LoVo (cell line): ENCODE measurements around the gene MCCD1.
"Not testable (repeated sequence)": the region's sequence is repeated elsewhere in the genome, so short reads cannot be mapped to it uniquely, and the experiment has no call there.

Experiments
- DNase-seq: peaks from one replicate; pipeline ENCODE4 v3.0.0-alpha.2; 2016; ENCODE audit warnings: low spot score

MCCD1 gene, protein sequence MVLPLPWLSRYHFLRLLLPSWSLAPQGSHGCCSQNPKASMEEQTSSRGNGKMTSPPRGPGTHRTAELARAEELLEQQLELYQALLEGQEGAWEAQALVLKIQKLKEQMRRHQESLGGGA

DNA sequence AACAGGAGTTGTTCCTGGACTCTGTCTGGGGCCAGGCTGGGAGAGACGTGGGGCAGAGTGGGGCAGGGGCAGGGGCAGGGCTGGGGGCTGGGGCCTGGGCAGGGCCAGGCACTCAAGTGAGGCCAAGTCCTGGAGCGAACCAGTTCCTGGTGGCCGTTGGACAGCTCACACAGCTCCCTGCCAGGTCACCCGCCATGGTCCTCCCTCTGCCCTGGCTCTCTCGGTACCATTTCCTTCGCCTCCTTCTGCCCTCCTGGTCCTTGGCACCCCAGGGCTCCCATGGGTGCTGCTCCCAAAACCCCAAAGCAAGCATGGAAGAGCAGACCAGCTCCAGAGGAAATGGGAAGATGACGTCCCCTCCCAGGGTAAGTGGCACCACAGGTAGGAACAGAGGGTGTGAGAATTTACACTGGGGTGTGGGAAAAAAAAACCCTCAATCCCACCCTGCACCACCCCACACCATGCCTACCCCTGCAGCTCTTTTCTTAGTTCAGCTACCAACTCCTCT, at the start of gene MCCD1:
MCCD1 (plus strand) TSS at position 142 of the 508 bp plus-strand sequence; CDS start at position 195, 53 bp downstream.
- no peak for DNase-seq

DNA sequence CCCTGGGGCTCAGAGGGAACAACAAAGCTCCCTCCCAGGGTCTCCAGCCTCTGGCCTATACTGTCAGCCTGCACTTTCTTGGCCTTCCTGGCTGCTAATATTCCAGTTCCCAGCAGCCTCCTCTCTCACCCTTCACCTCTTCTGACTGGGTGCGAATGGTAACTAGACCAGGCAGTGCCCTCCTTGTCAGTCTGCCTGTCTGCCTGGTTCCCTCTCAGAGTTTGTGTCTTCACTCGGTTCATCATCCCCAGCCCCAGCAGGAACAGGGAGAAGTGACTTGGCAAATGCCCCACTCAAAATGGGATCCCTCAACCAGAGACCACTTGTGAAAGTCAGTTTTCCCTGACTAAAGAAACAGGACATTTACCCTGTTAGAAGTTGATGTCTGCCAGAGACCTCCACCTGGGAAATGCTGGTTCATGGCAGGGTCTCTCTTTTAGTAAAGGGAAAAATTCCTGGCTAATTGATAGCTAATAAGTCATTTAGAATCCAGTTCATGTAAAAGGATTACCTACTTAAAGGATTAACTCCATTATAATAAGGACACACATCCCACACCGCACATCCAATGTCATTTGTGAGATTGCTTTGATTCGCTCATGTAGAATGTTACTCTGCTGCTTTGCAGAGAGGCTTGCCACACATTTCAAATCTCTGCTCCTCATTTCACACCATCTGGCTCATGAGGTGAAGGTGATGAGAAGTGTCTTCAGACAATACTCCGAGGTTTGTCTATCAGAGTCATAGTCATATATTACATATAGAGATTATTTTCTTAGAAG, 49.4 kb upstream of the MCCD1 start:
- no peak for DNase-seq

DNA sequence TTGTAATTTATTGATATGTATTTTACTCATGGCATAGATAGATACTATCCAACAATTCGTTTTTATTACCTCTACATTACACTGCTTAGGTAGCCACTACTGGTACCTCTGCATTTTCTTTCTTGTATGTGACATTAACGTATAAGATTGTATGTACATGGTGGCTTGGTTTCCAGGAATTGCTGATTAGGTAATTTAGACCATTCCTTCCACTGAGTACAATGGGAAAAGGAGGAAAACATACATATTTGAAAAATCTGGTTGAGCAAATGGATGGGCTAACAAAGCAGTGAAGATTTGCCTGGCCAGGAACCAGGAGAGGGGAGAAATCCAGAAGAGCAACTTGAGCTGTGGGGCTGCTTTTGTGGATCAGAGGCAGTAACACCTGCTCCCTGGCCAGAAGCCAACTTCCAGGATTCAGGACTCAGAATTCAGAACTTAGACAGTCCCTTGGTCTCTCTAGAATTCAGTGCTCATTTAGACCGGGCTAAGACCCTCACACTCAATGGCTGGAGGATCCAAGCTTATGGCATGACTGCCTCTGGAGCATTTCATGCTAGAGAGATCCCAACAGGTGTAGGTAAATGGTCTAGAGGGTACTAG, 48.7 kb upstream of the MCCD1 start:
- DNase-seq = no peak

DNA sequence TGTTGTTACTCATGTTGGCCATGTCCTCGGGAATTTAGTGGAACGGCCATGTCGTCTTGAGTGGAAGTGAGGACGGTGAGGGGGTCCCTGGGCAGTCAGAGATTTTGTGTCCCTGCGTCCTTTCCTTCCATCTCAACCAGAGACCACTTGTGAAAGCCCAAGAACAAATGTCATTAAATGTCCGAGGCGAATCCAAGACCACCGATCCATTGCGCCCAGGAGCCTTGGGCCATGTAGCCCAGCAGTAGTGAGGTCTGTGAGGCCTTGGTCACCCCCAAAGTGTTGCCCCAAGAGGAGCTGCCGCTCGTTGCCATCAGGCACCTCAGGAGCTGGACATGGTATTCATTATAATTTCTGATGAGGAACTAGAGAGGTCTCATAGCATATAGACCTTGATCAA, 48.2 kb upstream of the MCCD1 start:
- DNase-seq = no peak

DNA sequence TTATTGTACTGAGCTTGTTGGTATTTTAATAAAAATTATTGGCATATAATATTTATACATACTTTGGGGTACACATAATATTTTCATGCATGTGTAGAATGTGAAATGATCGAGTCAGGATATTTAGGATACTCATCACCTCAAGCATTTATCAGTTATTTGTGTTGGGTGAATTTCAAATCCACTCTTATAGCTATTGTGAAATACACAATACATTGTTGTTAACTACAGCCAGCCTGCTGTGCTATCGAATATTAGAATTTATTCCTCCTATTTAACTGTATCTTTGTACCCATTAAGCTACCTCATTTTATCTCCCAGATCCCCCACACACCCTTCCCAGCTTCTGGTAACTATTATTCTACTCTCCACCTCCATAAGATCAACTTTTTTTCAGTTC, 45.4 kb upstream of the MCCD1 start:
- no peak for DNase-seq

DNA sequence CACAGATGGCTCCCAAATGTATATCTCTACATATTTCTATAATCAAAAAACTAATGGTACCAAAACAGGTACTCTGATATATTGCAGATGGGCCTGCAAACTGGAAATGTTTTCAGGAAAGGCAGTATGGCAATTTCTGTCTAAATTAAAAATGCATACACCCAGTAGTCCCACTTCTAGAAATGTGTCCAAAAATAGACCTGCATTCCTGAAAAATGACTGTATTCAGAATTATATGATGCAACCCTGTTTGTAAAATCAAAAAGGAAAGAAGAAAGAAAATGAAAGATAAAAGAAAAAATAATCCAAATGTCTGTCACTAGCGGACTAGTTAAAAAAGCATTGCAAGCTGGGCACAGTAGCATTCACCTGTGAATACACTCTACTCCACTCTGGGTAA, 43.7 kb upstream of the MCCD1 start:
- DNase-seq = no peak

DNA sequence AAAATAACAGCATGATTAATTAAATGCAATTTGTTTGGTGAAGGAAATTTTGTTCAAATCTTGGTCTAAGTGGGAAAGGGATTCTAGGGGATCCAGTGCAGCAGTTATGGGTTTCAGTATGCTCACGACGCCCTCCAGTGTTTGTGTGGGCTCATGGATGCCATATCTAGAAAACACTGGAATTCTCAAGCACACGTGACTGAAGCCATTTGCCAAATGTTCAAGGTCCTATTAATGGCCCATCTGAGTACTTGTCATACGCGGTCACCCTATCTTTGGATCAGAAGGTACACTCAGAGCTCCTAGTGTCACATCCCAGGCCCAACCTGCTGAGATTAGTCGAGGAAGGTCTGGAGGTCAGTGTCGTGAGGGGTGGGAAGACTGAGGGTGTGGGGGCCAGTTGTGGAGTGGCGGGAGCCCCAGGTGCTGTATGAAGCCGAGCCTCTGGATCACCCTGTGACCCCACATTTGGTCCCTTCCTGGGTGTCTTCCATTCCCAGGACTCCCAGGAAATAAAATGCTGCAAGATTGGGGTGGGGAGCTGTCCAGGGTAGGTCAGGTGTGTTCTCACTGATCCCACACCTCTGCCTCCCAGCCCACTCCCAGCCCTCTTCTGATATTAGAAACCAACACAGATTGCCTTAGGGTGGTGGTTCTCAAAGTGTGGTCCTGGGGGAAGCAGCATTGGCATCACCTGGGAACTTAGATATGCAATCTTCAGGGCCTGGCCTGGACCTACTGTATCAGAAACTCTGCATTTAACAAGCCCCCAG, 42.5 kb upstream of the MCCD1 start:
- DNase-seq = not testable (repeated sequence)

DNA sequence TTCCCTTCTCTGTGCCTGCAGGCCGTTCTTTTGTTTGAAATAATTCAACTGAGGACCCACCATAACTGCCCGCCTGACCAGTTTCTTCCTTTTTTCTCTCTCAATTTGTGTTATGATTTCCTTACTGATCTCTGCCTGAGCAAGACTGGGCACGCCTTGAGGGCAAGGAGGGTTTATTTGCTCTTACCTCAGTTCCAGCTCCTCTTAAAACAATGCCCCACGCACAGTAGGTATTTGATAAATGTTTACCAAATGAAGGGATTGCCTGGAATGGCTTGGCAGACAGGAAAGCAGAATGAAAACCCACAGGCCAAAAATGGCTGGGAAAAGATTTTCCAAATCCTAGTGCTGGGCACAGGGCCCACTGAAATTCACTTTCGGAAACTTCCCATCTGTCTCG, 41.1 kb upstream of the MCCD1 start:
- DNase-seq = not testable (repeated sequence)

DNA sequence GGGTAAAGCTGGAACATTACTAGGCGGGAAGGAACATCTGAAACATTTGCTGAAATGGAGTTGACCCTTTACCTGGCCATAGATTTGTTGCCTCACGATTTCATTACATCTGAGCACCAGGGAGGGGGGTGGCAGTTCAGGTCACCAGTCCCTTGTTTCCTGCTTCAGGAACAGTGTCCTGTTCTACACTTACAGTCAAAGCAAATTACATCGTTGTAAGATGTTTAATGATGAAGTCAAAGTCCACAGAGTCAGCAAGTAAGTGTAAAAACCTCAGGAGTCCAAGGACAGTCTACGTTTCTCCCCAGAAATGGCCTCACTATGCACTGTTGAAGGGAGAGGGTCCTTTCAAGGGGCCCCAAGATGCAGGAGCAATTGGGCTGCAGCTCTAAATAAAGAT, 39.7 kb upstream of the MCCD1 start:
- DNase-seq = no peak

DNA sequence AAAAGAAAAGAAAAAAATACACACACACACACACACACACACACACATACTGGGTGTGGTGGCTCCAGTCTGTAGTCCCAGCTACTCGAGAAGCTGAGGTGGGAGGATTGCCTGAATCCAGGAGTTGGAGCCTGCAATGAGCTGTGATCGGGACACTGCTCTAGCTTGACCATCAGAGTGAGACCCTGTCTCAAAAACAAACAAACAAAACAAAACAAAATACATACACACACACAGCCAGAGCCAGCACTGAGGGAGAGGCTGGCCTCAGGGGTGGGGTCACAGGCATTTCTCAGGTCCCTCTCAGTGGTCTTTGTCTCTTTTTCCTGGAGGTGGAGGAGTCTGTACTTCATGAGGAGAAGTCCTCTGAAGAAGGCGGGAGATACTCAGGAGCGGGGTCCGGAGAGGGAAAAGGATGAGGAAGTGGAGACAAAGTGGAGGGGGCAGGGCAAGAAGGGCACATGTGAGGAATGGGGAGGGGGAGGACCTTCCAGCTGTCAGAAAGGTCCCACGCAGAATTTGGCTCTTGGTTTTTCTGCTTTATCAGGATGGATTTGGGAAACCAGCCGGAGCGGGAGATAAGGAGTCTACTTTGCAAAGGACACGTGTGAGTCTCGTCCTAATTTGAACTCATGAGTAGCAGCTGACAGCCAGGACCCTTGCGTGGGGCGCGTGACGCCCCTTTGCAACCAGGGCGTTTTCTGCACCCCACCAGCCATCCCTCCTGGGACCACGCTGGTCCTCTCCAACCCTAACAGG, 38.5 kb upstream of the MCCD1 start:
- no peak for DNase-seq

DNA sequence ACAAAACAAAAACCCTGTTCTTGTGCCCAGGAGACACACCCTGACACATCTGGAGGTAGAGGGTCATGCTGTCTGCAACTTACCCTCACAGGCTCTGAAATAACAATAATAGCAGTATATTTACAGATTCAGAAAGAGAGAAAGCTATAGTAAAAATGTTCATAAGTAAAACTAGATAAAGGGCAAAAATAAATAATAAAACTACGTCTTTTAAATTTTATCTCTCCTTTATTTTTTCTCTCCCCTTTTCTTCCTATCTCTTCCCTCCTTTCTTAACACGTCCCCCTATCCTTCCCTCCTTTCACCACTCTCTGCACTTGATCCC, 35.2 kb upstream of the MCCD1 start:
- DNase-seq = not testable (repeated sequence)

DNA sequence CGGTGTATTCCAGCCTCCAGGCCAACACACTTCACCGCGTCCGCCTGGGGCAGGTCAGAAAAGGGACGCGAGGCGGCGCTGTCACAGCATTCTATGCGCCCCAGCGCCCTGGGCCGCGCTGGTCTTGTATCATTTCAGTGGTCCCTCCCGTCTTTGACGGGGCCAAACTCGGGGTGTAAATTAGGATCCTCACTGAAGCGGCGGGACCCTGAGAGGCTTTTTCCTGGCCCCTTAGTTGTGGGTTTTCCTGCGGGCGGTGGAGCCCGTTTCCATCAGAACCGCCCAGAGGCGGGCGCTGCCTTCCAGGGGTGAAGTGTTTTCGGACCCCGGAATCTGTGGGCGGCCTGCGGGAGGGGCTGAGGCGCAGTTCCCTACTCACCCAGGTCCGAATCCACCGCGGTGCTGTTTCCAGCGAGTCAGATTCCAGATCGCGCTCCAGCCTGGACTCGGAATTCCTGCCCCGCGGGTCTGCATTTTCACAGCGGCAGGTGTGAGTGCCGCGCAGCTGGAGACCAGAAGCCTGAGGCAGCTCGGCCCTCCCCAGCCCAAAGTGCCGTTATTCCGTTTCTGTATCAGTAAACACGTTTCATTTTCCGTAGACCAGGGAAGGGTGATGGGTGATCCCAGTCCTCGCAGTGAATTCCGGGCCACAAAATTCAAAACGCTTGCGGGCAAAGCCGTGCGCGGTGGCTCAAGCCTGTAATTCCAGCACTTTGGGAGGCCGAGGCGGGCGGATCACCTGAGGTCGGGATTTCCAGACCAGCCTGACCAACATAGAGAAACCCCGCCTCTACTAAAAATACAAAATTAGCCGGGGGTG, 34.7 kb upstream of the MCCD1 start:
- DNase-seq = peak; percentile 85

DNA sequence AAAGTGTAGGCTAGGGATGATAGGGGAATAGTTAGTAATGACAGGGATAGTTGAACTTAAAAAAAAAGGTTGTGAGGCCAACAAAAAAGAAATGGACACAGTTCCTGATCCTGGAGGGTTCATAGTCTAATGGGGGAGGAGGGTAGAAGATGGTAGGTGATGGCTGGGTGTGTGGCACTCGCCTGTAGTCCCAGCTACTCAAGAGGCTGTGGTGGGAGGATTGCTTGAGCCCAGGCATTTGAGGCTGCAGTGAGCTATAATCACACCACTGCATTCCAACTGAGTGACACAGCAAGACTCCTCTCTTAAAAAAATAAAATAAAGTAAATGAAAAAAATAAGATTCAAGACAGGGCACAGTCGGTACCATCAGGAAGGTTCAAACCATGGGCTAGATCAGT, 33.2 kb upstream of the MCCD1 start:
- no peak for DNase-seq

DNA sequence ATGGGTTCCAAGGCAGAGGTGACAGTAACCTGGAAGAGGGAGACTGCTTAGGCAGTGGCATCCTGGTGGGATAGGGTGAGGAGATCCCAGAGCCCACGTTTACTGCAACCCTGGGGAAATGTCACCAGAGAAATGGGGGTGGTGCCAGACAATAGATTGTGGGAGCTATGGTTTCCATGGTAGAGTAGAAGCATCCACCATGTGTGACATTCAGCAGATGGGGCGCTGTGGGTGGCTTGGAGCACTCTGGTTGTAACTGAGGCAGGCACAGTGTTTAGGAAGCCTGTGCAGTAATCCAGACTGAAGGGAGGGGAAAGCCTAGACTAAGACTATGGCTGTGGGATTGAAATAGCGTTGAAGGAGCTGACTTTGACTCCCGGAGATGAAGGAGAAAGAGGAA, 31.9 kb upstream of the MCCD1 start:
- DNase-seq = not testable (repeated sequence)

DNA sequence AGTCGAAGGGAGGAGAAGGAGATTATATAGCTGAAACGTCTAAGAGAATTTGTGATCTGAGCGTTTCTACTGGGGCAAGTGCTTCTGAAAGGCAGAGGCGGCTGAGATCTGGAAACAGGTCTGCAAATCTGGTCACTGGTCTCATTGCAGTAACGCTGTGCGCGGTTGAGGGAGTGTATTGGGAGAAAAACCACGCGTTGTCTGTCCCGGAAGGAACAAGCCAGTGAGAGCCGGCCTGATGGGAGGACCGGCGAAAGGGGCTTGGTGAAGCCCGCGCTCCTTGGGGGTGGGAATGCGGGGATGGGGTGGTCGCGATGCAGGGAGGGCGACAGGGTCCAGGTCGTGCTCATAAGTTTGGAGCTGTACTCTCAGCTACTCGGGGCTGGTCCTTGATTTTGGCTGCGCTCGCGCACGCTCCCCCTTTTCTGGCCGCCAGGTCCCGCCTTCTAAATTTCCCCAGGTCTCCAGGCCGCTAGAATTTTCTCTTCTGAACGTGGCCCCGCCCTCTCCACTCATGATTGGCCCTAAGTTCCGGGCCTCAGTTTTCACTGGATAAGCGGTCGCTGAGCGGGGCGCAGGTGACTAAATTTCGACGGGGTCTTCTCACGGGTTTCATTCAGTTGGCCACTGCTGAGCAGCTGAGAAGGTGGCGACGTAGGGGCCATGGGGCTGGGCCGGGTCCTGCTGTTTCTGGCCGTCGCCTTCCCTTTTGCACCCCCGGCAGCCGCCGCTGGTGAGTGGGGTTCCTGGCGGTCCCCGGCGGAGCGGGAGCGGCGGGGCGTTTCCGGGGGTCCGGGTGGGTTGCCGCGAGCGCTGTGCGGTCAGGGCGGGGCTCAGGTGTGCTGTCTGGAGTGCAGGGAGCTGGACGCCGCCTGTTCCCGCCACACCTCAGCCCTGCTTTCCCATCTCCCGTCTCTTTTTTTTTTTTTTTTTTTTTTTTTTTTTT, 31.0 kb upstream of the MCCD1 start, which contains the start of gene MICB:
MICB (plus strand) TSS at position 615 of the 946 bp plus-strand sequence; CDS start at position 664, 49 bp downstream.
- peak; percentile 88 for DNase-seq

DNA sequence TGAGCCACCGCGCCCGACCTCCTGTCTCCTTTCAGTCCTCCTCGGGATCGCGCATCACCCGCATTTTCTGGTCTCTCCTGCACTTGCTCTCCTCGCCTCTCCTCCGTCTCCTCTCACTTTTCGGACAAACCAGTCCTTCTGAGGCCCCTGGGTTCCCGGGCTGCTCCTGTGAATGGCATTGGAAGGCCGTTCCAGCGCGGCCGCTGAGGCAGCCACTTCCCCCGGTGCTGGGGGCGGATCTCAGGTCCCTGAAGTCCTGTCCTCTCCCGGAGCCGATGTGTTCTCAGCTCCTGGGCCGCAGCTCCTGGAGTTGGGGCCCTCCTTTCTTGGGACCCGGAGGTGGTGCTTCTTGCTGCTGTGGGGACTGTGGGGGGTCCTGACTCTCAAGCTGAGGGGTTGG, 30.0 kb upstream of the MCCD1 start:
- DNase-seq = no peak

DNA sequence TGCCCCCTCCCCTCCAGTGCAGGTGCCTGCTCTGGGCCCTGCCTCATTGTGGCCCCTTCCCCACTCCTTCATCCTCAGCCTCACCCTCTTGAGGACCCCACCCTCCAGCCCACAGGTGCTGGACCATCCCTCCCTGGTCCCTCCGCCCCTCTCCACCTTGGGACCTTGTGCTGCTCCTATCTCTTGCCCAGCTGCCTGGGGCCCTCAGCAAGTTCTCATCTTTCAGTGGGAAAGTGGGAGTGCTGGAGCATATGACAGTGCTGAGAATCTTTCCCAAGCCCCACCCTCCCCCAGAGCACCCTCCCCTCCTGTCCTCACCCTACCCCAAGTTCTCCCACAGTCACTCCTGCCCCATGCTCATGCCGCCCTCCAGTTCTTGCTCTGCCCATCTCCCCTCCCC, 29.1 kb upstream of the MCCD1 start:
- DNase-seq = not testable (repeated sequence)

DNA sequence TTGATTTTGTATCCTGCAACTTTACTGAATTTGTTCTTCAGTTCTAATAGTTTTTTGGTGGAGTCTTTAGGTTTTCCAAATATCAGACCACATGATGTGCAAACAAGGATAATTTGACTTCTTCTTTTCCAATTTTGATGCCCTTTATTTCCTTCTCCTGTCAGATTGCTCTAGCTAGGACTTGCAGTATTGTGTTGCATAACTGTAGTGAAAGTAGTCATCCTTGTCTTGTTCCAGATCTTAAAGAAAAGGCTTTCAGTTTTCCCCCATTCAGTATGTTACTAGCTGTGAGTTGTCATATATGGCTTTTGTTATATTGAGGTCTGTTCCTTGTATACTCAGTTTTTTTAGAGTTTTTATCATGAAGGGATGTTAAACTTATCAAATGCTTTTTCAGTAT, 26.2 kb upstream of the MCCD1 start:
- no peak for DNase-seq

DNA sequence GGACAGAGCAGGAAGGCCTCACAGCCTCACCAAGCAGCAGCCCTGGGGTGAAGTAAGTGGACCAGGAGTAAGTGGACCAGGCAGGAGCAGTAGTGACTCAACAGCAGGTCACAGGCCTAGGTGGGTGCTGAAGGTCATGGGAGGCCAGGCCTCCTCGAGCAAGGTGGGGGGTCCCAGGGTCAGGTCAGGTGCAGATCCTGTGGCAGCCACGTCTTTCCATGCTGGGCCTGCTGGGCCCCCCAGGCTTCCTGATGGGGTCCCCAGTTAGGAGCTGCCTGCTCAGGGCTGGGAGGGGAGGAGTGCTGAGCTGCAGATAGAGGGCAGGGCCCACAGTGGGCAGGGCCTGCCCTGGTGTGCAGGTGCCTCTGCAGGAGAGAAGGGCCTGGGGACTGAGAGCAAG, 19.7 kb upstream of the MCCD1 start:
- not testable (repeated sequence) for DNase-seq

DNA sequence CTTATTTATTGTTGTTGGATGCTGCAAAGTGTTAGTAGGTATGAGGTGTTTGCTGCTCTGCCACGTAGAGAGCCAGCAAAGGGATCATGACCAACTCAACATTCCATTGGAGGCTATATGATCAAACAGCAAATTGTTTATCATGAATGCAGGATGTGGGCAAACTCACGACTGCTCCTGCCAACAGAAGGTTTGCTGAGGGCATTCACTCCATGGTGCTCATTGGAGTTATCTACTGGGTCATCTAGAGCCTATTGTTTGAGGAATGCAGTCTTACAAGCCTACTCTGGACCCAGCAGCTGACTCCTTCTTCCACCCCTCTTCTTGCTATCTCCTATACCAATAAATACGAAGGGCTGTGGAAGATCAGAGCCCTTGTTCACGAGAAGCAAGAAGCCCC, 18.8 kb upstream of the MCCD1 start:
- DNase-seq = no peak
